ENCODE data around the gene TRDN.
"Not testable (repeated sequence)": the region's sequence is repeated elsewhere in the genome, so short reads cannot be mapped to it uniquely, and the experiment has no call there.

Gene TRDN

GRCh38 chr6:123489589-123489988 is 147.2 kb downstream of the TRDN start:
- DNase-seq, result no peak

- no peak for DNase-seq
These were observed 155.8 kb downstream of the TRDN start for GRCh38 chr6:123480986-123481385.

DNA sequence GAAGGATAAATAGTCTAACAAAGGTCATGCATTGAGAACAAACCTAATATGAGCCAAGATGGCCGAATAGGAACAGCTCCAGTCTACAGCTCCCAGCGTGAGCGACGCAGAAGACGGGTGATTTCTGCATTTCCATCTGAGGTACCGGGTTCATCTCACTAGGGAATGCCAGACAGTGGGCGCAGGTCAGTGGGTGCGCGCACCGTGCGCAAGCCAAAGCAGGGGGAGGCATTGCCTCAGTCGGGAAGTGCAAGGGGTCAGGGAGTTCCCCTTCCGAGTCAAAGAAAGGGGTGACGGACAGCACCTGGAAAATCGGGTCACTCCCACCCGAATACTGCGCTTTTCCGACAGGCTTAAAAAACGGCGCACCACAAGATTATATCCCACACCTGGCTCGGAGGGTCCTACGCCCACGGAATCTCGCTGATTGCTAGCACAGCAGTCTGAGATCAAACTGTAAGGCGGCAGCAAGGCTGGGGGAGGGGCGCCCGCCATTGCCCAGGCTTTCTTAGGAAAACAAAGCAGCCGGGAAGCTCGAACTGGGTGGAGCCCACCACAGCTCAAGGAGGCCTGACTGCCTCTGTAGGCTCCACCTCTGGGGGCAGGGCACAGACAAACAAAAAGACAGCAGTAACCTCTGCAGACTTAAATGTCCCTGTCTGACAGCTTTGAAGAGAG is 164.6 kb downstream of the TRDN start:
- not testable (repeated sequence) for DNase-seq

DNA sequence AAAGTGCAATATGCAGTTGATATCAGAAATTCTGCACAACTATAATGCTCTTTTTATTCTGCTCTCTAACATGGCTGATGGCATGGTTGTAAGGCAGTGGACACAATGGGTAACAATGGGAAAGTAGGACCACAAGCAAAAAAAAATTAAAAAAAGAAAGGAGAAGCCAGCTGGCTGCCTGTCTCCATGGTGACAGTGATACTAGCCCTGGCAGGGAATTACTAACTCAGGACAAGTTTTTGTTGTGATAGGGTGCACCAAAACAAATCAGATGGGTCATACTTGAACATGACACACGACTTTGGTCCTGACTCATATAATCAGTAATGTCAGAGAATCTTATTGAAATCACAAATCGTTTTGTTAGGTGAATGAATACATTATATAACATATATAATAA is 169.4 kb downstream of the TRDN start:
- no peak for DNase-seq

DNA sequence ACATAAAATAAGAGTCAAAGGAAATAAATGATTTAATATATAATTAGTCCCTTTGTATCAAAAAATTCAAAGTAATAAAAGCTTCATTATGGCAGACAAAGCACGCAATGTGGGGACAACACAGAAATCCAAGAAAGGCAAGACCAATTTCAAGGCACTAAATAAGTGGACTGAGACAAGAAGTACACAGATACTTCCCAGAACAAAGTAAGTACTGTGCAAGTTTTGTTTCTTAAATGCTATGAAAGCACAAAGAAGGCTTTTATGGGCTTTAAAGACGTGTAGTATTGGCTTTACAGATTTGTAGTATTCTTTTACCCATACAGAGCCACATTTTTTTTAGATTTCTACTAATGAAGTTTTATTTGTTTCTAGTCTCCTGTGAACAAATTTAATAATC is 174.6 kb downstream of the TRDN start:
- DNase-seq, result no peak

DNA sequence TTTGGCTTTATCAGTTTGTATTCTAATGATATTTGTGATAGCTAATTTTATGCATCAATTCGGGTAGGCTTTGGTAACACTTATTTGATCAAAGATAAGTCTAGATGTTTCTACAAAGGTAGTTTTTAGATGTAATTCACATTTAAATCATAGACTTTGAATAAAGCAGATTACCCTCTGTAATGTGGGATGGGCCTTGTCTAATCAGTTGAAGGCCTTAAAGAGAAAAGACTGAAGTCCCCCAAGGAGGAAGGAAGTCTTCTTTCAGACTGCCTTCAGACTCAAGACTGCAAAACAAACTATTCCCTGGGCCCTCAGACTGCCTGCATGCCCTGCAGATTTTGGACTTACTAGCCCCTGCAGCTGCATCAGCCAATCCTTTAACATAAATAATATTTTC is 178.5 kb downstream of the TRDN start:
- no peak for DNase-seq

DNA sequence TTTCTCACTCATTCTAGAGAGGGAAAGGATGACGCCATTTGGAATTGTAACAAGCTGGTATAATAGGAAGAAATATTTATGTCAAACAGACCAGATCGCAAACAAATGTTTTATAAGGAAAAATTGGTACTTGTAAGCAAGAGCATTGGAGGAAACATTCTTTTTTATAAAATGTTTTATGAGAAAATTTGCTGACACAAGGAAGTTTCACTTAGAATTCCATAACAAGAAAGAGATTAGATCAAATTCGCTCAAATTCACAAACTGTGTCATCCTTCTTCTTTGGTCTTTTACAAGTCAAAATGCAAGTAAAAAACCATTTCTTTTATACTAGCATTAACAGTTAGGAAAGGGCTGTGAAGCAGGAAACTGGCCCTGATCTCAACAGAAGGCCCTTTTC is 179.9 kb downstream of the TRDN start:
- no peak for DNase-seq

- no peak for DNase-seq
These were observed 182.3 kb downstream of the TRDN start for GRCh38 chr6:123454448-123454847.

DNA sequence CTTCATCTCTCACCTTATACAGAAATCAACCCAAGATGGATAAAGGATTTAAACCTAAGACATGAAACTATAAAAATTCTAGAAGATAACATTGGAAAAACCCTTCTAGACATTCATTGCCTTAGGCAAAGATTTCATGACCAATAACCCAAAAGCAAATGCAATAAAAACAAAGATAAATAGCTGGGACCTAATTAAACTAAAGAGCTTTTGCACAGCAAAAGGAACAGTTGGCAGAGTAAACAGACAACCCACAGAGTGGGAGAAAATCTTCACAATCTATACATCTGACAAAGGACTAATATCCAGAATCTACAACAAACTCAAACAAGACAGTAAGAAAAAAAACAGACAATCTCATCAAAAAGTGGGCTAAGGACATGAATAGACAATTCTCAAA is 183.7 kb downstream of the TRDN start:
- not testable (repeated sequence) for DNase-seq

DNA sequence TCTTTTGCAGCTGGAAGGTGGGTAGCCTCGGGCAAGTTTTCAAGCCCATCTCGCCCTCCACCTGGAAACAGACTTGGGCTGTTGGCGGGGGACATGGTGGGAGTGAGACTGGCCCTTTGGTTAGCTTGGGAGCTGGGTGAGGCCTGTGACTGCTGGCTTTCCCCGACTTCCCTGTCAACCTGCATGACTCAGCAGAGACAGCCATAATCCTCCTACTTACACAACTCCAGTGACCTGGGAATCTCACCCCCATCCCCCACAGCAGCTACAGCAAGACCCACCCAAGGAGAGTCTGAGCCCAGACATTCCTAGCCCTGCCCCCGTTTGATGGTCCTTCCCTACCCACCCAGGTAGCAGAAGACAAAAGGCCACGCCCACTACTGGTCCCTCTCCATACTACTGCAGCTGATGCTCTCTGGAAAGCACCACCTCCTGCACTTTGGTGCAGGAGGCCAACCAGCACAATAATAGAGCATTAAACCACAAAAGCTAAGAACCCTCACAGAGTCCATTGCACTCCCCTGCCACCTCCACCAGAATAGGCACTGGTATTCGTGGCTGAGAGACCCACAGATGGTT is 188.4 kb downstream of the TRDN start:
- no peak for DNase-seq

- DNase-seq, result no peak
These were observed 189.3 kb downstream of the TRDN start for GRCh38 chr6:123447315-123447937.

- no peak for DNase-seq
These were observed 197.4 kb downstream of the TRDN start for GRCh38 chr6:123439371-123439770.

DNA sequence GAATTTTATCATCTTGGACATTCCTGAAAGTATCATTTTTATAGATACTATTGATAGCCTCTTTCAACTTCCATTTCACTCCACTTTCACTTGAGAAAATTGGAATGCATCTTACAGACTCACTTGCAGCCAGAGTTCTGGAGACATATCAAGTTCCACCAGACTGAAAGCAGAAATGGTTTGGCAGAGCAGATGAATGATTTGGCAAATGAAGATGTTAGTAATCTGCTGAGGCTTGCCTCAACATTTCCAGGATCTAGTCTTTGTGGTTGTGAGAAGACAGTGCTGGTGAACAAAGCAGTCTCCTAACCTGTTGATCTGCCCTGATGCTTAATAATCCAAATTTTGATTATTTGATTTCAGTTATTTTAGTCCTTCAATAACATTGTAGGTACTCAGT is 202.6 kb downstream of the TRDN start:
- no peak for DNase-seq

DNA sequence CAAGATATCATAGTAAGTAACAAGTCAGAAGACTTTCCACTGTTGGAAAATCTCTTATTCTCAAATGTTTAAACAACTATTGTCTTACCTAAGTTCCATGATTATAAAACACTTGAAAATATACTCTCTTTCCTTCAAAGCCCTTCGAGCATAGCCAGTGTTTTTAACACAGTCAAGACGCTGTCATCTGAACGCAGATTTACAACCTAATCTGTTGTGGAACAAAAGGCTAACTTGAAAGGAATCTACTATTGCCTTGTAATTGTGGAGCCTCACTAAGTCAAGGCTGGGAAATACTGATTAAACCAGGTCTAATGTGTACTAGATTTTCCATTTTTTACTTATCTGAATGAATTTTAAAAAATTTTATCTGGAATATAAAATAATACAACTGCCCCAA is 205.8 kb downstream of the TRDN start:
- DNase-seq, result no peak

DNA sequence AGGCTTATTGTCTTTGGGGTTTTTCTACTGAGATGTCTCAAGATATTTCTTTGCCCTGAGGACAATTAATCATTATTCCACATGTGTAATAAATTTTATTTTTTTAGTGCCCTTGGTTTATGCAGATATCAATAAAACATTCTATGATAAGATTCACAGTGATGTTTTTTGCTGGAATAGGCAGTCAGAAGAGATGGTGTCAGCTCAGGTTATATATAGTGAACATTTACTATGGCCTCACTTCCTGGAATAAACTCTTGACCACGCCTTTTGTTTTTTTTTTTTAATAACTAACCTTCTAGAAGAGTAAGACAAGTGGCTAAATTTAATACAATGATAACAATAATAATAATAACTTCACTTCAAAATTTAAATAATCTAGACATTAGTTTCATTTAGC is 209.7 kb downstream of the TRDN start:
- no peak for DNase-seq

GRCh38 chr6:123423130-123423529 is 213.6 kb downstream of the TRDN start:
- no peak for DNase-seq

DNA sequence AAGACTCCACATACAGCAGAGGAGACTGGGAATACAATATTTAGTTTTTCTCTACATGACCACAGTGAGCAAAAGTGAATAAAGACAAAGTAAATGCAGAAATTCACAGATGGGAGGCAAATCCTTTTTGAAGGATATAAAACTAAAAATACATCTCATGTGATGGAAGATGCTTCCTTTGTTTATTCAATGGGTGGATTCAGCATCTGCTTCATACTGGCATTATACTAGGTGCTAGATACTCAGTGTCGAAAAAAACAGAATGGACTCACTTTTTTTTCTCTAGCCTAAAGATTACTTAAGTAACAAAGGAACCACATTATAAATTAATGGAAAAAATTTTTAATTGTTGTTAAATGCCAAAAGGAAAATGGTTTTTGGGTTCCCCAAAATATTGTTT is 216.2 kb downstream of the TRDN start:
- DNase-seq, result no peak

DNA sequence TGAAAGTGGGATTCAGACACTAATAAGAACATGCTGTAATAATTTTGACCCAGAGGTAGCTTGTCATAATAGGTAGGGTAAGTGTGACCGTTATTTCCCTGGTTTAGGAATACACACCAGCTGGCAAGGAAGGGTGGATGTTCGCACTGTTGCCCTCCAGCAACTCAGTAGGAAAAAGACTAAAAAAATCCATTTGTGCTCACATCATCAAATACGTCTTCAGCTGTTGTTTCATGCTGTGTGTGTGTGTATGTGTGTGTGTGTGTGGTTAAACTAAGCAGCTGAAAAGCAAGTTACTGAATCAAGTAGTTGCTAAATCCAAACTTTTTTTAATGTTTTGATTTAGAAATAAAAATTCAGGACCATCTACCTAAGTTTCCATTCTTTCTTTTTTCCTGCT is 218.7 kb downstream of the TRDN start:
- no peak for DNase-seq

- no peak for DNase-seq
These were observed 219.2 kb downstream of the TRDN start for GRCh38 chr6:123417535-123417934.

DNA sequence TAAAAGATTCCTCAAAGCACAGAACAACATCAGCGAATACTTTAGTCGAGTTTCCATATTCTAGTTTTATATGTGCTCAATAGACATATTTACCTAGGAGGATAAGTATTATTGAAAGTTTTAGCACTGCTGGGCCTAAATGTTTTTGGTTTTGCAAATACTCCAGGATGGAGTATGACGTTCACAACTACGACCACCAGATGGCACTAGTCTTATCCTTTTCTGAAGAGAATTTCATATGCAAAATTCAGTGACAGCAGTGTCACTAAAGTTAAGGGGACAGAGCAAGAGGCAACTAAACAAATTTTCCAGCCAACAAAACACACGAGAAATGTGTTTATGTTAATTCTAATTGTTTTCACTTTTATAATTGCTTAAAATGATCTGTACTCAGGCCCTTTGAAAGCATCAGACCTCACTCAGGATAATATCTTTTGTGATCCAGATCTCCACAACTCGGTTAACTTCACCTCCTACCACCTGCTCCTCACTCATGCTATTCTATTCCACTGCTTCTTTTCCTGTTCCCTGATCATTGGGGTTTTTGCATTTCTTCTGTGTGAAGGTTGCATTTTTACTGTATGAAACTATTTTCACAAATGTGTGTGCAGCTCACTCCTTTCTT is 220.8 kb downstream of the TRDN start:
- peak in 2 of 5 donors; percentile 4 to 35 for DNase-seq

GRCh38 chr6:123404975-123405374 is 231.8 kb downstream of the TRDN start:
- no peak for DNase-seq

- no peak for DNase-seq
These were observed 234.7 kb downstream of the TRDN start for GRCh38 chr6:123402052-123402451.

DNA sequence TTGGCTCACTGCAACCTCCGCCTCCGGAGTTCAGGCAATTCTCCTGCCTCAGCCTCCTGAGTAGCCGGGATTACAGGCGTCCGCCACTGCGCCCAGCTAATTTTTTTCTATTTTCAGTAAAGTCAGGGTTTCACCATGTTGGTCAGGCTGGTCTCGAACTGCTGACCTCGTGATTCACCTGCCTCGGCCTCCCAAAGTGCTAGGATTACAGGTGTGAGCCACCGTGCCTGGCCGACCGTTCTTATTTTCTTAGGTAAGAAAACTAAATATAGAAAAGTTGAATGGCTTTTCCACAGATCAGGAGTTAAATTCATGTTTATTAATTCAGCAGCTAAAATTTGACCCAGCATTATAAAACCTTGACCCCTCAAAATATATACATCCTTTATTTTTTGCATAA is 238.7 kb downstream of the TRDN start:
- no peak for DNase-seq

DNA sequence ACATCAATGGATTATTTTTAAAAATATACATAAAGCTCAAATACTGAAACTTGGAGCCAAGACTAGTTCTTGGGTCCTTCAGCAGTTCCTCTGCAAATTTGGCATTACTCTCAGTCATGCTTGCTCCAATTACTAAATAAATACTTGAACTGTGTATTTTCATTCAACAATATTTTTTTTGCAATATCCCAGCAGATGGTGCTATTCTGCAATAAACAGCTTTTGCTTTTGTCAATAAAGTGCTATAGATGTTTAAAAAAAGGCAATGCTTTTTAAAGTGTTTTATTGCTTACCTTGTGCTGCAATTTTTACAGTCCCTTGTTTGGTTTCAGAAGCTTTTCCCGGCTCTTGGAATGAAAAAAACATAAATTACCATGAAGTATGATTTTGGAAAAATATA is 243.4 kb downstream of the TRDN start:
- DNase-seq, result no peak

Measured in T-helper 1 cell (primary cell).